ENCODE data around the gene CAP2.

CAP2 gene

GRCh38 chr6:17460862-17461261, 67.5 kb downstream of the CAP2 start:
- H3K4me3 ChIP-seq (ENCODE audit: low read depth, low read length) = no peak overlapping the region
- in situ Hi-C loops (cut with HindIII; ENCODE audit: low sequenced_read_pairs) = no loop called here
- no peak for DNase-seq (ENCODE audit: low read depth)
- no peak for TF ChIP-seq CTCF (IDR thresholded peaks at IDR 0.05; ENCODE audit: low read depth, low read length, missing control alignments)

GRCh38 chr6:17466147-17466546, 72.8 kb downstream of the CAP2 start:
- H3K4me3 ChIP-seq (ENCODE audit: low read depth, low read length) = no peak overlapping the region
- in situ Hi-C loops (cut with HindIII; ENCODE audit: low sequenced_read_pairs) = no loop called here
- DNase-seq (ENCODE audit: low read depth) = no peak
- no peak for TF ChIP-seq CTCF (IDR thresholded peaks at IDR 0.05; ENCODE audit: low read depth, low read length, missing control alignments)

- no peak overlapping the region for H3K4me3 ChIP-seq (ENCODE audit: low read depth, low read length)
- no peak for TF ChIP-seq CTCF (IDR thresholded peaks at IDR 0.05; ENCODE audit: low read depth, low read length, missing control alignments)
- no peak for DNase-seq (ENCODE audit: low read depth)
- in situ Hi-C loops (cut with HindIII; ENCODE audit: low sequenced_read_pairs) = no loop called here
These were observed 73.3 kb downstream of the CAP2 start for GRCh38 chr6:17466707-17467106.

- in situ Hi-C loops (cut with HindIII; ENCODE audit: low sequenced_read_pairs) = no loop called here
- no peak for DNase-seq (ENCODE audit: low read depth)
- TF ChIP-seq CTCF (IDR thresholded peaks at IDR 0.05; ENCODE audit: low read depth, low read length, missing control alignments) = no peak
- no peak overlapping the region for H3K4me3 ChIP-seq (ENCODE audit: low read depth, low read length)
These were observed 75.8 kb downstream of the CAP2 start for GRCh38 chr6:17469006-17469832.

GRCh38 chr6:17470202-17470937, 77.0 kb downstream of the CAP2 start:
- DNase-seq (ENCODE audit: low read depth) = no peak
- H3K4me3 ChIP-seq (ENCODE audit: low read depth, low read length) = no peak overlapping the region
- in situ Hi-C loops (cut with HindIII; ENCODE audit: low sequenced_read_pairs) = no loop called here
- TF ChIP-seq CTCF (IDR thresholded peaks at IDR 0.05; ENCODE audit: low read depth, low read length, missing control alignments) = no peak

GRCh38 chr6:17470938-17471327, 77.5 kb downstream of the CAP2 start:
- no peak for TF ChIP-seq CTCF (IDR thresholded peaks at IDR 0.05; ENCODE audit: low read depth, low read length, missing control alignments)
- H3K4me3 ChIP-seq (ENCODE audit: low read depth, low read length) = no peak overlapping the region
- in situ Hi-C loops (cut with HindIII; ENCODE audit: low sequenced_read_pairs) = no loop called here
- DNase-seq (ENCODE audit: low read depth) = no peak
